Suprapubic skin (tissue), 2 donors: Measurements from ENCODE around the gene PLEKHD1.

Source experiments
- EP300 ChIP-seq: sonication (generic); formaldehyde crosslinking; IDR thresholded peaks from one replicate; pipeline ENCODE4 v1.6.1; 2017; ENCODE audit warnings: antibody characterized with exemption
- POLR2A ChIP-seq, 2 donors: fragments of 450-650 bp; IDR thresholded peaks; one replicate each; pipeline ENCODE4 v1.6.1; 2017; ENCODE audit warnings: antibody characterized with exemption in 2 of 2, mild to moderate bottlenecking in 2 of 2, moderate library complexity in 2 of 2

GRCh38 chr14:69554500-69554899 is 70.0 kb downstream of the PLEKHD1 start:
- TF ChIP-seq POLR2A (IDR thresholded peaks at IDR 0.05) (no peak), EP300 (no peak)
